ENCODE results near the gene SUB1.

SUB1 gene

DNA sequence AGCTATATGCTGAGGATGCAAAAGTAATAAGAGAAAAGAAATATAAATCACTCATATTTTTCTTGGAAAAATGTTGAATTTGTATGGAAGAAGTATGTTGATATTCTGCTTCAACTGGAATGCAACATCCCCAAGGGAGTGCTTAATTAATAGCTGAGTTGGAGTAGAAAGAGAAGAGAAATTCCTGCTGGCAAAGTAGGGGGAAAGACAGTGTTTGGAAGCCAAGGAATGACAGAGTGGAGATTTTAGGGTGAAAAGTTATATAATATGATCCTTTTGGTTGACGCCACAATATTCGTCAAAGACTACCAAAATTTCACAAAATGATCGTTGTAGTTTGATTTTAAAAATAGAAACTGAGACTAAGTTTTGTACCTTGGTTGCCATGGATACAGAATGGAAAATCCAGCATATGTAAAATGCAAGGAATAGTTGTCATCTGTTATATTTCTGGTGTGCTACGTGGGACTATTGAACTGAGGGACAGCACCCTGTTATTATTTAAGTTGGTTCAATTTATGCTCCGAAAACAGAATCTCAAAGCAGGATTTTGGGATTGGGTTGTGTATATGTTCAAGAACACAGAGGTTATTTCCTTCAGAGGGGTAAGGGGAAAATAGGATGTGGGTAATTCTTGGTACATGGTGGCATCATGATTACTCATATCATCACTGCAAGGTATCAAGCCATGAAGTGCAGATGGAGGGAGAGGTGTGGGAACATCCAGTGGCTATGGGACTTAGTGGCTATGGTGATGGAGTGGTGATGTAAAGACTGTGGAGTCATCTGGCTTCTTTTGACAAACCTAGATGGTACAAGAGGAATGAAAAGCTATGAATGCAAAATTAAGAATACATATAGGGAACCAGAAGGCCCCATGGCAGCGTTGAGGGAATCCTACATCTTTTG is 61.0 kb downstream of the SUB1 start:
- DNase-seq, result no peak

DNA sequence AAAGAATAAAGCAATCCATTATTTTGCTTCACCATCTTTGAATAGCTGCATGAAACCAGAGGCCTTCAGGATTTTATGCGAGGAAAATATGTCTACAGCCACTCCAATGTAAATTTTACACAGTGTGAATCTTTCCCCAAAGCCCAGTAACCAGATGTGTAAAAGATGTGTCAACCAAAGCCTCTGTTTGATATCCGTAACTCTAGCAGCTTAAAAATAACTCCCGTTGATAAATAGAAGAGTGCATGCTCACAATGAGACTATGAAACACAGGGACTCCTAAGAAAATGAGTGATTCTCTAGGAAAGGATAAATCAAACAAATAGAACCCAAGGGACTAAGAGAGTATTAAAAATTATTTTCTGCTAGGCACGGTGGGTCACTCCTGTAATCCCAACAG is 65.7 kb downstream of the SUB1 start:
- no peak for DNase-seq

DNA sequence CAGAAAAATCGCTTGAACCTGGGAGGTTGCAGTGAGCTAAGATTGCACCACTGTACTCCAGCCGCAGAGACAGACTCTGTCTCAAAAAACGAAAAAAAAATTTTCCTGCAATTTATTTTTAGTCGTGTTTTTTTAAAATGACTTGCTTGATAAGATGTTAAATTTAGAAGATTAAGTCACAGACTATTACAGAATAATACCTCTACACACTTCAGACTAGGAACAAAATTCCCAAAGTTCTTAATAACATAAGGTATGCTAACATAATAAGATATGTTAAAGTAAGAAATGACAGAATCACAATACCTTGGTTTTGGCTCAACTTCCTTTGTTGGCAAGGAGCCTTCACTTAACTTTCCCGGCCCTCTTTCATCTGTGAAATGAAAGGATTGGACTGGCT is 66.3 kb downstream of the SUB1 start:
- no peak for DNase-seq
